CD14-positive monocyte (primary cell): ENCODE measurements around the gene CCR3. TPM values are rescaled to one million over a fixed set of nuclear protein-coding genes. Genes with fewer than 3 reads are reported as not detected.

Source experiments
- DNase-seq, 3 donors: peaks; one replicate each; pipeline ENCODE4 v3.0.0-alpha.2; 2011 to 2022
- H2AFZ ChIP-seq: 2 replicates; pipeline ENCODE4 v1.6.0; 2012; ENCODE audit warnings: mild to moderate bottlenecking, low read depth, low read length, inconsistent platforms; ENCODE audit not compliant: insufficient read depth, poor library complexity, severe bottlenecking
- H3K27ac ChIP-seq, 2 donors: 1 replicate in 1 of 2; 2 replicates in 1 of 2; pipeline ENCODE4 v1.5.1; 2012 to 2013; ENCODE audit warnings: low read length in 2 of 2, control low read depth in 1 of 2, inconsistent platforms in 1 of 2, low read depth in 1 of 2, mild to moderate bottlenecking in 1 of 2
- H3K27me3 ChIP-seq, 2 donors: one replicate each; pipeline versions ENCODE4 v1.6.0 to v1.6.1; 2011 to 2013; ENCODE audit warnings: low read length in 2 of 2; ENCODE audit not compliant: control insufficient read depth in 2 of 2, insufficient read depth in 2 of 2
- H3K36me3 ChIP-seq, 2 donors: replicated peaks in 1 of 2; 1 replicate in 1 of 2; 2 replicates in 1 of 2; pipeline versions ENCODE4 v1.5.1 to v1.6.1; 2012 to 2013; ENCODE audit warnings: low read length in 2 of 2, control low read depth in 1 of 2, inconsistent platforms in 1 of 2, mild to moderate bottlenecking in 1 of 2; ENCODE audit not compliant: insufficient read depth in 2 of 2, control insufficient read depth in 1 of 2
- H3K4me1 ChIP-seq, 2 donors: 1 replicate in 1 of 2; 2 replicates in 1 of 2; pipeline versions ENCODE4 v1.5.1 to v1.6.1; 2012 to 2013; ENCODE audit warnings: low read length in 2 of 2, control low read depth in 1 of 2, inconsistent platforms in 1 of 2, mild to moderate bottlenecking in 1 of 2, moderate library complexity in 1 of 2; ENCODE audit not compliant: insufficient read depth in 2 of 2, control insufficient read depth in 1 of 2
- H3K4me2 ChIP-seq: replicated peaks from 2 replicates; pipeline ENCODE3; 2012; ENCODE audit warnings: low read length, moderate library complexity, mild to moderate bottlenecking; ENCODE audit not compliant: poor library complexity, severe bottlenecking; ENCODE audit errors: extremely low read depth
- H3K4me3 ChIP-seq, 3 experiments: fragments of 200-600 bp in 1 of 3; sonication (generic) in 1 of 3; replicated peaks in 1 of 3; 1 replicate in 2 of 3; 2 replicates in 1 of 3; pipeline ENCODE4 v1.5.1; 2011 to 2013; ENCODE audit warnings: low read length in 3 of 3, mild to moderate bottlenecking in 3 of 3, control low read depth in 2 of 3, low read depth in 2 of 3, inconsistent platforms in 1 of 3, moderate library complexity in 1 of 3
- H3K79me2 ChIP-seq: 2 replicates; pipeline ENCODE4 v1.6.0; 2012; ENCODE audit warnings: mild to moderate bottlenecking, control low read depth, inconsistent platforms, low read length, moderate library complexity; ENCODE audit not compliant: insufficient read depth
- H3K9ac ChIP-seq: 2 replicates; pipeline ENCODE4 v1.6.0; 2017; ENCODE audit warnings: low read length, mild to moderate bottlenecking; ENCODE audit not compliant: insufficient read depth, poor library complexity, severe bottlenecking
- H3K9me3 ChIP-seq, 2 donors: replicated peaks in 1 of 2; 1 replicate in 1 of 2; 2 replicates in 1 of 2; pipeline versions ENCODE4 v1.5.1 to v1.6.1; 2012 to 2013; ENCODE audit warnings: low read length in 2 of 2, control low read depth in 1 of 2; ENCODE audit not compliant: control insufficient read depth in 1 of 2, insufficient read depth in 1 of 2
- H4K20me1 ChIP-seq: 2 replicates; pipeline ENCODE4 v1.6.0; 2012; ENCODE audit warnings: mild to moderate bottlenecking, low read length, control low read depth, moderate library complexity; ENCODE audit not compliant: insufficient read depth
- H3K27ac Mint-ChIP-seq, 7 donors: one replicate each; pipeline ENCODE4 v1.8.0; 2020; ENCODE audit warnings: mild to moderate bottlenecking in 7 of 7, mixed read lengths in 7 of 7, moderate library complexity in 6 of 7, inconsistent platforms in 2 of 7
- H3K27me3 Mint-ChIP-seq, 3 donors: one replicate each; pipeline ENCODE4 v1.8.0; 2021 to 2022; ENCODE audit warnings: low read depth in 3 of 3, mild to moderate bottlenecking in 3 of 3, mixed read lengths in 3 of 3, moderate library complexity in 3 of 3, inconsistent platforms in 1 of 3
- H3K36me3 Mint-ChIP-seq, 2 donors: one replicate each; pipeline ENCODE4 v1.8.0; 2020; ENCODE audit warnings: mixed read lengths in 2 of 2, inconsistent platforms in 1 of 2, mild to moderate bottlenecking in 1 of 2
- H3K4me1 Mint-ChIP-seq: one replicate; pipeline ENCODE4 v1.8.0; 2020; ENCODE audit warnings: mild to moderate bottlenecking, mixed read lengths
- H3K4me3 Mint-ChIP-seq, 2 donors: one replicate each; pipeline ENCODE4 v1.8.0; 2020; ENCODE audit warnings: mild to moderate bottlenecking in 2 of 2, mixed read lengths in 2 of 2, moderate library complexity in 1 of 2
- H3K9me3 Mint-ChIP-seq, 7 donors: one replicate each; pipeline ENCODE4 v1.8.0; 2020 to 2022; ENCODE audit warnings: mixed read lengths in 7 of 7, mild to moderate bottlenecking in 6 of 7, moderate library complexity in 6 of 7, inconsistent platforms in 2 of 7
- WGBS: methylation state at CpG from one replicate; pipeline ENCODE4 v1.1.5; 2013; ENCODE audit warnings: missing lambda C conversion rate; ENCODE audit not compliant: insufficient coverage; 5-methylcytosine and 5-hydroxymethylcytosine counted together
- intact Hi-C, 2 donors: fragments of 100-400 bp; cut with micrococcal nuclease; formaldehyde crosslinking; loops; one replicate each; pipeline versions ENCODE4 v1.15.0 to v1.15.1; 2023
- polyA plus RNA-seq, 3 donors: library from polyadenylated mRNA; depleted of rRNA in 1 of 3; unstranded in 2 of 3; stranded (reverse) in 1 of 3; fragments of 300-500 nt in 2 of 3; fragments of >200 nt in 1 of 3; fragmentation: Illumina TruSeq in 2 of 3; gene quantifications; 1 replicate in 2 of 3; 2 replicates in 1 of 3; pipeline ENCODE4 v1.2.3, GENCODE V29; 2012 to 2021
- TF ChIP-seq, protein P1 (sequence below): fragments of 200-600 bp; IDR thresholded peaks from one replicate; pipeline ENCODE4 v1.8.0; 2022; ENCODE audit warnings: antibody characterized with exemption, mild to moderate bottlenecking

CCR3 gene
- polyA plus RNA-seq, 3 donors: 0.38 to 0.74 (median 0.44) TPM

DNA sequence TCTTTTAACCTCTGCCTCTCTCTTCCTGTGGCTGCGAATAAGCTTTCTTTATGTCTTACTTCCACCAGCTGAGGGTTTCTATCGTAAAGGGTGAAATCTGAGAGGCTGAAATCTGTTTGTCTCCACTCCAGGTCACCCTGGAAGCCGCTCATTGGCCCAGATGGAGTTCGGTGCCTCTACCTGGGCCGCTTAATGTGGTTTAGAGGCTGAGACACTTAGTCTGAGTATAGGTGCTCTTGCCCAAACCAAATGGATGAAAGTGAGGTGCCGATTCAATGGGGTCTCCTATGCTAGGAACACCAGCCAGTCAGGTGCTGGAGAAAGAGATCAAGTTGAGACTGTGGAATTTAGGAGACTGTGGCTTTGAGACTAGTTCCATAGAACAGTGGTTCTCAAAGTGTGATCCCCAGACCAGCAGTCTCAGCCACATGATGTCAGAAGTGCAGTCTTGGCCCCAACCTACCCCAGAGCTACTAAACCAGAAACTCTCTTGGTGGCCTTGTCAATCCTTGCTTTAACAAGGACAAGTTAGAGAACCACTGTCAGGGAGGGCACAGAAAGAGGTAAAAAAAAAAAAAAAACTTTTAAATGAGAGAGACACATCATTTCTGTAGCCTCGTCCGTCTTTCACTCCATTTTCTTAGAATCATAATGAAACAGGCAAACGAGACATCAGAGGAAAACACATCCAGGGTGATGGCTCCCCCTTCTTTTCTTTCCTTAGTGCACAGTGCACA, 56.8 kb downstream of the CCR3 start:
- no peaks in the 10 kb centered on the region for H3K36me3 ChIP-seq
- H3K4me3 ChIP-seq: peak overlapping the region in 1 of 3 experiments; percentile 18
- H3K4me1 ChIP-seq: peaks cover 91 to 93% of the 10 kb centered on the region in 2 donors
- Mint-ChIP-seq H3K36me3 (peaks cover 3 to 4% of the 10 kb centered on the region in 2 donors), H3K27ac (peak overlapping the region; percentile 85 to 97 (median 94)), H3K9me3 (peaks cover 0 to 3% (median 0%) of the 10 kb centered on the region in 7 donors), H3K4me1 (peaks cover 90% of the 10 kb centered on the region), H3K27me3 (peaks cover 0 to 3% (median 3%) of the 10 kb centered on the region in 3 donors), H3K4me3 (no peak overlapping the region)
- H3K4me2 ChIP-seq: no peak overlapping the region
- WGBS: 77% methylated on average over 5 of the region's 9 CpGs
- intact Hi-C loops: no loop called here
- no peak overlapping the region for H3K9ac ChIP-seq
- no peaks in the 10 kb centered on the region for H4K20me1 ChIP-seq
- no peaks in the 10 kb centered on the region for H3K79me2 ChIP-seq
- TF ChIP-seq, protein P1, sequence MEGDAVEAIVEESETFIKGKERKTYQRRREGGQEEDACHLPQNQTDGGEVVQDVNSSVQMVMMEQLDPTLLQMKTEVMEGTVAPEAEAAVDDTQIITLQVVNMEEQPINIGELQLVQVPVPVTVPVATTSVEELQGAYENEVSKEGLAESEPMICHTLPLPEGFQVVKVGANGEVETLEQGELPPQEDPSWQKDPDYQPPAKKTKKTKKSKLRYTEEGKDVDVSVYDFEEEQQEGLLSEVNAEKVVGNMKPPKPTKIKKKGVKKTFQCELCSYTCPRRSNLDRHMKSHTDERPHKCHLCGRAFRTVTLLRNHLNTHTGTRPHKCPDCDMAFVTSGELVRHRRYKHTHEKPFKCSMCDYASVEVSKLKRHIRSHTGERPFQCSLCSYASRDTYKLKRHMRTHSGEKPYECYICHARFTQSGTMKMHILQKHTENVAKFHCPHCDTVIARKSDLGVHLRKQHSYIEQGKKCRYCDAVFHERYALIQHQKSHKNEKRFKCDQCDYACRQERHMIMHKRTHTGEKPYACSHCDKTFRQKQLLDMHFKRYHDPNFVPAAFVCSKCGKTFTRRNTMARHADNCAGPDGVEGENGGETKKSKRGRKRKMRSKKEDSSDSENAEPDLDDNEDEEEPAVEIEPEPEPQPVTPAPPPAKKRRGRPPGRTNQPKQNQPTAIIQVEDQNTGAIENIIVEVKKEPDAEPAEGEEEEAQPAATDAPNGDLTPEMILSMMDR: no peak
- peak overlapping the region; percentile 51 to 87 for H3K27ac ChIP-seq
- DNase-seq: no peak
- H3K27me3 ChIP-seq: no peaks in the 10 kb centered on the region
- no peaks in the 10 kb centered on the region for H3K9me3 ChIP-seq
- no peak overlapping the region for H2AFZ ChIP-seq

- H4K20me1 ChIP-seq: no peaks in the 10 kb centered on the region
- Mint-ChIP-seq H3K27me3 (peaks cover 0 to 3% (median 3%) of the 10 kb centered on the region in 3 donors), H3K4me1 (peaks cover 82% of the 10 kb centered on the region), H3K36me3 (peaks cover 3 to 4% of the 10 kb centered on the region in 2 donors), H3K4me3 (peak overlapping the region in 1 of 2 donors; percentile 44), H3K27ac (peak overlapping the region; percentile 93 to 97 (median 95)), H3K9me3 (peaks cover 0 to 3% (median 0%) of the 10 kb centered on the region in 7 donors)
- intact Hi-C loops: loop anchor here in 1 of 2 donors (5.0 kb wide), 1 partner anchor 52 kb away; the partner anchor contains the start of gene CCR2
- H3K9me3 ChIP-seq: no peaks in the 10 kb centered on the region
- TF ChIP-seq, protein P1: no peak
- DNase-seq: peak; percentile 66 to 76 (median 69)
- H3K27me3 ChIP-seq: no peaks in the 10 kb centered on the region
- H3K4me1 ChIP-seq: peaks cover 83 to 85% of the 10 kb centered on the region in 2 donors
- 0% methylated on average over 1 of the region's 5 CpGs for WGBS
- H3K4me2 ChIP-seq: peak overlapping the region; percentile 29
- H3K79me2 ChIP-seq: no peaks in the 10 kb centered on the region
- H3K9ac ChIP-seq: no peak overlapping the region
- no peak overlapping the region for H2AFZ ChIP-seq
- peak overlapping the region in 1 of 3 experiments; percentile 48 for H3K4me3 ChIP-seq
- H3K27ac ChIP-seq: peak overlapping the region; percentile 52 to 87
- H3K36me3 ChIP-seq: no peaks in the 10 kb centered on the region
These were observed 57.6 kb downstream of the CCR3 start for GRCh38 chr3:46299608-46300460.
